PC-3 (cell line): ENCODE results near the gene B3GAT1. TPM values are rescaled to one million over a fixed set of nuclear protein-coding genes. Genes with fewer than 3 reads are reported as not detected.

Experiments
- ATAC-seq: fragments of 200-7000 bp; cut with Tn5 transposase; 2 replicates; pipeline ENCODE4 v1.9.1; 2020; ENCODE audit warnings: mild to moderate bottlenecking, moderate library complexity
- BruUV-seq: library from RNA; stranded (reverse); fragments of 400-500 nt; replicated peaks from 2 replicates; lab custom pipeline; 2021; lab: Mats Ljungman, UMichigan
- CTCF ChIA-PET: fragments of 300-600 bp; sonication (Branson Sonifier 250); formaldehyde crosslinking; loops from one replicate; lab custom pipeline; 2022; ENCODE audit warnings: antibody characterized with exemption; lab: Charles Lee
- POLR2A ChIA-PET: fragments of 300-600 bp; sonication (Branson Sonifier 250); formaldehyde crosslinking; loops from one replicate; lab custom pipeline; 2022; ENCODE audit warnings: antibody characterized with exemption; ENCODE audit not compliant: unreplicated experiment; lab: Charles Lee
- DNase-seq: peaks from one replicate; pipeline ENCODE4 v3.0.0-alpha.2; 2015
- H2AFZ ChIP-seq: fragments of 300-600 bp; sonication (generic); 2 replicates; pipeline ENCODE4 v1.6.0; 2016; ENCODE audit warnings: antibody characterized with exemption, low read length
- H3F3A ChIP-seq: fragments of 300-600 bp; sonication (generic); one replicate; pipeline ENCODE4 v1.6.0; 2017; ENCODE audit warnings: antibody characterized with exemption, low read length, control low read depth, mild to moderate bottlenecking; ENCODE audit not compliant: unreplicated experiment
- H3K27ac ChIP-seq: fragments of 300-600 bp; sonication (generic); 2 replicates; pipeline ENCODE4 v1.5.1; 2016; ENCODE audit warnings: mild to moderate bottlenecking, low read length
- H3K27me3 ChIP-seq: fragments of 300-600 bp; sonication (generic); 2 replicates; pipeline ENCODE4 v1.6.1; 2016; ENCODE audit warnings: low read length, mixed read lengths
- H3K36me3 ChIP-seq: fragments of 300-600 bp; sonication (generic); 2 replicates; pipeline ENCODE4 v1.6.1; 2016; ENCODE audit warnings: low read depth, mixed run types, low read length, mixed read lengths
- H3K4me1 ChIP-seq: fragments of 300-600 bp; sonication (generic); 2 replicates; pipeline ENCODE4 v1.5.1; 2016; ENCODE audit warnings: low read length; ENCODE audit not compliant: insufficient read depth
- H3K4me2 ChIP-seq: fragments of 300-600 bp; sonication (generic); 2 replicates; pipeline ENCODE4 v1.6.0; 2016; ENCODE audit warnings: low read length
- H3K4me3 ChIP-seq: fragments of 300-600 bp; sonication (generic); 2 replicates; pipeline ENCODE4 v1.5.1; 2016; ENCODE audit warnings: mild to moderate bottlenecking, low read length, mixed read lengths
- H3K79me2 ChIP-seq: fragments of 300-600 bp; sonication (generic); 2 replicates; pipeline ENCODE4 v1.6.1; 2017; ENCODE audit warnings: low read length, mixed read lengths
- H3K9ac ChIP-seq: fragments of 300-600 bp; sonication (generic); 2 replicates; pipeline ENCODE4 v1.6.0; 2016; ENCODE audit warnings: mild to moderate bottlenecking, low read length
- H3K9me2 ChIP-seq: fragments of 300-600 bp; sonication (generic); replicated peaks from 2 replicates; pipeline ENCODE4 v1.6.1; 2016; ENCODE audit warnings: mixed run types, low read length, mixed read lengths
- H3K9me3 ChIP-seq: fragments of 300-600 bp; sonication (generic); 2 replicates; pipeline ENCODE4 v1.6.1; 2016; ENCODE audit warnings: low read length, mixed read lengths
- H4K20me1 ChIP-seq: fragments of 300-600 bp; sonication (generic); 2 replicates; pipeline ENCODE4 v1.6.1; 2016; ENCODE audit warnings: low read length, mixed read lengths
- CTCF ChIP-seq: fragments of 300-600 bp; sonication (generic); conservative IDR thresholded peaks from 2 replicates; pipeline ENCODE4 v1.5.1; 2017; ENCODE audit warnings: antibody characterized with exemption, low read depth, mild to moderate bottlenecking, low read length
- EZH2 ChIP-seq: fragments of 300-600 bp; sonication (generic); IDR thresholded peaks from one replicate; pipeline ENCODE4 v1.6.1; 2017; ENCODE audit warnings: antibody characterized with exemption, mild to moderate bottlenecking, low read length; ENCODE audit not compliant: unreplicated experiment
- EZH2phosphoT487 ChIP-seq: fragments of 300-600 bp; sonication (generic); IDR thresholded peaks from 2 replicates; pipeline ENCODE4 v1.6.1; 2018; ENCODE audit warnings: mild to moderate bottlenecking, antibody characterized with exemption, low read length, borderline replicate concordance
- intact Hi-C: fragments of 100-400 bp; cut with micrococcal nuclease; formaldehyde crosslinking; loops from 2 replicates; pipeline ENCODE4 v1.9.0; 2023
- total RNA-seq: library from RNA; depleted of rRNA; stranded (reverse); fragments of >200 nt; gene quantifications from 2 replicates; pipeline ENCODE4 v1.2.3, GENCODE V29; 2014

Gene B3GAT1
- total RNA-seq, 1 experiment from 2014 or later: not detected

DNA sequence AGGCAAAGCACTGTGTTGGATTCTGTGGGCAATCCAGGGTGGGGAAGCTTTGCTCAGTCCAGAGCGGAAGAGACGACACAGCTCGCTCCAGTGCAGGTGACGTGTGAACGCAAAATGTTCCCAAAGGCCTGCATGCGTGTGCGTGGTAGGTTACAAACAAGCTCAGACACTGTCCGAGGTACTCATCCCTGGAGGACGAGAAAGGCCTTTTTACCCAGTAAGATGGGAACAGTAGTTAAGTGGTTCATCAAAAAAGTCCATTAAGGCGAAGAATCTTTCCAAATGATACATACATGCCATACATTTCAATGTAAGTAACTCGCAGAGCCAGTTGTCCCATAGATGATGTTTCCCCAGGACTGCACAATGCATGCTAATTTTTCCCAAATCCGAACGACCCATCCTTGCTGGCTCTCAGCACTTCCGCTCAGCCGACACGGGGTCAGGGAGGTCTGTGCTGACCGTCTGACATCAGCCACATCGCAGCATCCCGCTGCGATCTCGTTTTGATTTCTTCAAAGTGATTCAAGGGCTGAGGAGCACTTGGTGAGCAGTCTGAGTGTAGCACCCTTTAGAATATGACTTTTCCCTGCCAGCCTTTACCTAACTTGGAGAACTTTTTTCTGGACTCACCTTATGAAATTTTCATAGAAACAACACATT, 19.0 kb downstream of the B3GAT1 start:
- H3K4me3 ChIP-seq: no peak overlapping the region
- no peaks in the 10 kb centered on the region for H4K20me1 ChIP-seq
- ChIA-PET POLR2A (no interaction called here), CTCF (no interaction called here)
- peaks cover 21% of the 10 kb centered on the region; the same call in 1 of the 2 replicates for H3K27me3 ChIP-seq
- H3K79me2 ChIP-seq: no peaks in the 10 kb centered on the region
- no peak for DNase-seq
- no peaks in the 10 kb centered on the region for H3F3A ChIP-seq
- H3K27ac ChIP-seq: no peak overlapping the region
- H3K9me2 ChIP-seq: no peaks in the 10 kb centered on the region
- no peaks in the 10 kb centered on the region for H3K36me3 ChIP-seq
- H3K4me1 ChIP-seq: no peaks in the 10 kb centered on the region
- H2AFZ ChIP-seq: no peak overlapping the region
- no peak; the same call in 1 of the 2 replicates for ATAC-seq
- no peak overlapping the region for H3K9ac ChIP-seq
- no peaks in the 10 kb centered on the region for H3K9me3 ChIP-seq
- TF ChIP-seq EZH2 (no peak), EZH2phosphoT487 (no peak)
- H3K4me2 ChIP-seq: no peak overlapping the region
- no TSS peak for BruUV-seq
- intact Hi-C loops: no loop called here

- no peaks in the 10 kb centered on the region for H3K79me2 ChIP-seq
- H3K36me3 ChIP-seq: no peaks in the 10 kb centered on the region
- H3K4me3 ChIP-seq: no peak overlapping the region
- BruUV-seq: no TSS peak
- no peaks in the 10 kb centered on the region for H4K20me1 ChIP-seq
- TF ChIP-seq EZH2 (no peak), EZH2phosphoT487 (no peak), CTCF (no peak)
- intact Hi-C loops: no loop called here
- no peak for ATAC-seq
- H3K4me1 ChIP-seq: no peaks in the 10 kb centered on the region
- H3K9me3 ChIP-seq: no peaks in the 10 kb centered on the region
- H3K27ac ChIP-seq: no peak overlapping the region
- H3K4me2 ChIP-seq: no peak overlapping the region
- no peak overlapping the region for H3K9ac ChIP-seq
- ChIA-PET POLR2A (no interaction called here), CTCF (no interaction called here)
- no peaks in the 10 kb centered on the region for H3K9me2 ChIP-seq
- H3K27me3 ChIP-seq: peaks cover 17% of the 10 kb centered on the region
- H2AFZ ChIP-seq: no peak overlapping the region
- no peak for DNase-seq
- H3F3A ChIP-seq: no peaks in the 10 kb centered on the region
These were observed 20.4 kb downstream of the B3GAT1 start for GRCh38 chr11:134391656-134392055.

GRCh38 chr11:134390706-134391569, 21.1 kb downstream of the B3GAT1 start:
- no peaks in the 10 kb centered on the region for H3K9me2 ChIP-seq
- ChIA-PET CTCF (no interaction called here), POLR2A (no interaction called here)
- no peak overlapping the region for H3K9ac ChIP-seq
- H3F3A ChIP-seq: no peaks in the 10 kb centered on the region
- H2AFZ ChIP-seq: no peak overlapping the region
- DNase-seq (no peak), ATAC-seq (no peak)
- no peak overlapping the region for H3K27ac ChIP-seq
- intact Hi-C loops: no loop called here
- TF ChIP-seq EZH2 (no peak), EZH2phosphoT487 (no peak), CTCF (0 out of 2 replicates have a peak, but pooled peaks have one; percentile 16)
- H3K36me3 ChIP-seq: no peaks in the 10 kb centered on the region
- H3K4me2 ChIP-seq: no peak overlapping the region
- no peak overlapping the region for H3K4me3 ChIP-seq
- no peaks in the 10 kb centered on the region for H3K9me3 ChIP-seq
- H3K4me1 ChIP-seq: no peaks in the 10 kb centered on the region
- no peaks in the 10 kb centered on the region for H4K20me1 ChIP-seq
- no peaks in the 10 kb centered on the region for H3K79me2 ChIP-seq
- BruUV-seq: no TSS peak
- H3K27me3 ChIP-seq: peaks cover 21% of the 10 kb centered on the region
